Measurements from ENCODE around the gene SH3RF1. TPM values are rescaled to one million over a fixed set of nuclear protein-coding genes. Genes with fewer than 3 reads are reported as not detected.

The SH3RF1 gene
- total RNA-seq, 2 experiments from 2014 or later, result 0.34 TPM

- CTCF ChIA-PET, result no interaction called here
- H3K9me3 Mint-ChIP-seq, result no peaks in the 10 kb centered on the region
- intact Hi-C loops (cut with micrococcal nuclease), result no loop called here
- peaks cover 4% of the 10 kb centered on the region for H3K27me3 Mint-ChIP-seq
- H3K4me1 Mint-ChIP-seq (ENCODE audit: low read depth), result no peaks in the 10 kb centered on the region
- no peaks in the 10 kb centered on the region for H3K36me3 Mint-ChIP-seq (ENCODE audit: low read depth)
- no peak overlapping the region for H3K27ac Mint-ChIP-seq
- TF ChIP-seq, protein P1, sequence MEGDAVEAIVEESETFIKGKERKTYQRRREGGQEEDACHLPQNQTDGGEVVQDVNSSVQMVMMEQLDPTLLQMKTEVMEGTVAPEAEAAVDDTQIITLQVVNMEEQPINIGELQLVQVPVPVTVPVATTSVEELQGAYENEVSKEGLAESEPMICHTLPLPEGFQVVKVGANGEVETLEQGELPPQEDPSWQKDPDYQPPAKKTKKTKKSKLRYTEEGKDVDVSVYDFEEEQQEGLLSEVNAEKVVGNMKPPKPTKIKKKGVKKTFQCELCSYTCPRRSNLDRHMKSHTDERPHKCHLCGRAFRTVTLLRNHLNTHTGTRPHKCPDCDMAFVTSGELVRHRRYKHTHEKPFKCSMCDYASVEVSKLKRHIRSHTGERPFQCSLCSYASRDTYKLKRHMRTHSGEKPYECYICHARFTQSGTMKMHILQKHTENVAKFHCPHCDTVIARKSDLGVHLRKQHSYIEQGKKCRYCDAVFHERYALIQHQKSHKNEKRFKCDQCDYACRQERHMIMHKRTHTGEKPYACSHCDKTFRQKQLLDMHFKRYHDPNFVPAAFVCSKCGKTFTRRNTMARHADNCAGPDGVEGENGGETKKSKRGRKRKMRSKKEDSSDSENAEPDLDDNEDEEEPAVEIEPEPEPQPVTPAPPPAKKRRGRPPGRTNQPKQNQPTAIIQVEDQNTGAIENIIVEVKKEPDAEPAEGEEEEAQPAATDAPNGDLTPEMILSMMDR (IDR thresholded peaks at IDR 0.05), result no peak
- no peak overlapping the region for H3K4me3 Mint-ChIP-seq
- DNase-seq (no peak), ATAC-seq (no peak)
- POLR2A ChIA-PET, result no interaction called here
Observed at GRCh38 chr4:169137558-169137920, 133.2 kb downstream of the SH3RF1 start.

- ATAC-seq (no peak), DNase-seq (no peak)
- Mint-ChIP-seq H3K27ac (no peak overlapping the region), H3K27me3 (peaks cover 2% of the 10 kb centered on the region), H3K9me3 (no peaks in the 10 kb centered on the region), H3K36me3 (ENCODE audit: low read depth) (no peaks in the 10 kb centered on the region), H3K4me3 (no peak overlapping the region), H3K4me1 (ENCODE audit: low read depth) (no peaks in the 10 kb centered on the region)
- ChIA-PET CTCF (no interaction called here), POLR2A (no interaction called here)
- TF ChIP-seq, protein P1 (IDR thresholded peaks at IDR 0.05), result no peak
- intact Hi-C loops (cut with micrococcal nuclease), result no loop called here
Observed at GRCh38 chr4:169136796-169137557, 133.8 kb downstream of the SH3RF1 start.

DNA sequence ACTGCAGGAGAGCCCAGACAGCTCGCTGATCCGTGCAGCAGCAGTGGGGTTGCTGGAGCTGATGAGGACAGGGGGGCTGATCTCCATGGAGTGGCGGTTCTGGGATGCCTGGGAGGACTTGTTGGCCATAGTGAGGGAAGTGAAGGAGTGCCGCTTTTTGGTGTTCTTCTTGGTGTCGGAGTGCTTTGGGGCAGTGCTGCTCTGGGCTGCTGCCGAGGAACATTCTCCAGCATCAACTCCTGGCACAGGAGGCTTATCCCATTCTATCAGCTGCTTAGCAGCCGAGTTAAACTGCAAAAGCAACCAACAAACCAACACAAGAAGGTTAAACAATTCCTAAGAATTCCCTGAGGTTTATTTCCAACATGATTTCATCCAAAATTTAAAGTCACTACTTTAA, 134.4 kb downstream of the SH3RF1 start:
- intact Hi-C loops (cut with micrococcal nuclease), result no loop called here
- H3K27me3 Mint-ChIP-seq, result peaks cover 2% of the 10 kb centered on the region

GRCh38 chr4:169135776-169136175, 135.0 kb downstream of the SH3RF1 start:
- Mint-ChIP-seq H3K36me3 (ENCODE audit: low read depth) (no peaks in the 10 kb centered on the region), H3K4me3 (no peak overlapping the region), H3K27me3 (peaks cover 2% of the 10 kb centered on the region), H3K9me3 (no peaks in the 10 kb centered on the region), H3K27ac (no peak overlapping the region), H3K4me1 (ENCODE audit: low read depth) (no peaks in the 10 kb centered on the region)
- TF ChIP-seq, protein P1 (IDR thresholded peaks at IDR 0.05), result no peak
- intact Hi-C loops (cut with micrococcal nuclease), result no loop called here
- ChIA-PET CTCF (no interaction called here), POLR2A (no interaction called here)
- no peak for ATAC-seq
- DNase-seq, result no peak

More for the DNA sequence above, 134.4 kb downstream of the SH3RF1 start:
- Mint-ChIP-seq H3K9me3 (no peaks in the 10 kb centered on the region), H3K4me1 (ENCODE audit: low read depth) (no peaks in the 10 kb centered on the region), H3K27ac (no peak overlapping the region), H3K4me3 (no peak overlapping the region), H3K36me3 (ENCODE audit: low read depth) (no peaks in the 10 kb centered on the region)
- ATAC-seq, result no peak
- POLR2A ChIA-PET, result no interaction called here
- CTCF ChIA-PET, result no interaction called here
- TF ChIP-seq, protein P1 (IDR thresholded peaks at IDR 0.05), result no peak
- no peak for DNase-seq

- ChIA-PET CTCF (no interaction called here), POLR2A (no interaction called here)
- Mint-ChIP-seq H3K27me3 (peaks cover 2% of the 10 kb centered on the region), H3K4me3 (no peak overlapping the region), H3K9me3 (no peaks in the 10 kb centered on the region), H3K27ac (no peak overlapping the region), H3K4me1 (ENCODE audit: low read depth) (no peaks in the 10 kb centered on the region), H3K36me3 (ENCODE audit: low read depth) (no peaks in the 10 kb centered on the region)
- TF ChIP-seq, protein P1 (IDR thresholded peaks at IDR 0.05), result no peak
- intact Hi-C loops (cut with micrococcal nuclease), result no loop called here
- ATAC-seq, result no peak
- DNase-seq, result no peak
Observed at GRCh38 chr4:169133932-169134331, 136.8 kb downstream of the SH3RF1 start.

All from activated CD8-positive, alpha-beta T cell treated with anti-CD3 and anti-CD28 coated beads for 36 hours (primary cell).